GM12801 (cell line): ENCODE measurements around the gene NRF1.

Experiments used
- TF ChIP-seq, protein P1 (sequence below): IDR thresholded peaks from one replicate; pipeline ENCODE4 v1.5.1; 2011; ENCODE audit warnings: control low read depth; ENCODE audit not compliant: insufficient read length; ENCODE audit errors: extremely low read depth

Gene NRF1

DNA sequence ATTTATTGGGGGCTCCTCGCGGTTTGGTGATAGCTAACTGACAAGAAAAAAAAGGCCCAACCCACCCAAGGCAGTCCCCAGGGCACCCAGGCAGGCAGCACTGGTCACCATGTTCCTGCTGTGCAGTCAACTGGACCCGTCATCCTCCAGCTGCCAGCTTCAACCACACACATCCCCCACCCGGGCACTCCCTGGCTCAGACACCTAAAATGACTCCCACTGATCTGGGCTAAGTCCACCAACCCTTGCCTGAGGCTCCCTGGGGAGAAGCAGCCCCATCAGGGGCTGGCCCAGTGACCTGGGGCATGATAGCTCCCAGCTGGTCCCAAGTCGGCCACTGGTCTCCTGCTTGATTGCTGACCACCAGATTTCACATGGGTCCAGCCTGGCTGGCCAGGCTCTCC, 161.8 kb downstream of the NRF1 start:
- TF ChIP-seq, protein P1, sequence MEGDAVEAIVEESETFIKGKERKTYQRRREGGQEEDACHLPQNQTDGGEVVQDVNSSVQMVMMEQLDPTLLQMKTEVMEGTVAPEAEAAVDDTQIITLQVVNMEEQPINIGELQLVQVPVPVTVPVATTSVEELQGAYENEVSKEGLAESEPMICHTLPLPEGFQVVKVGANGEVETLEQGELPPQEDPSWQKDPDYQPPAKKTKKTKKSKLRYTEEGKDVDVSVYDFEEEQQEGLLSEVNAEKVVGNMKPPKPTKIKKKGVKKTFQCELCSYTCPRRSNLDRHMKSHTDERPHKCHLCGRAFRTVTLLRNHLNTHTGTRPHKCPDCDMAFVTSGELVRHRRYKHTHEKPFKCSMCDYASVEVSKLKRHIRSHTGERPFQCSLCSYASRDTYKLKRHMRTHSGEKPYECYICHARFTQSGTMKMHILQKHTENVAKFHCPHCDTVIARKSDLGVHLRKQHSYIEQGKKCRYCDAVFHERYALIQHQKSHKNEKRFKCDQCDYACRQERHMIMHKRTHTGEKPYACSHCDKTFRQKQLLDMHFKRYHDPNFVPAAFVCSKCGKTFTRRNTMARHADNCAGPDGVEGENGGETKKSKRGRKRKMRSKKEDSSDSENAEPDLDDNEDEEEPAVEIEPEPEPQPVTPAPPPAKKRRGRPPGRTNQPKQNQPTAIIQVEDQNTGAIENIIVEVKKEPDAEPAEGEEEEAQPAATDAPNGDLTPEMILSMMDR: no peak

- TF ChIP-seq, protein P1: no peak
These were observed 162.4 kb downstream of the NRF1 start for GRCh38 chr7:129773871-129774270.

- TF ChIP-seq, protein P1: no peak
These were observed 162.8 kb downstream of the NRF1 start for GRCh38 chr7:129774359-129774758.

DNA sequence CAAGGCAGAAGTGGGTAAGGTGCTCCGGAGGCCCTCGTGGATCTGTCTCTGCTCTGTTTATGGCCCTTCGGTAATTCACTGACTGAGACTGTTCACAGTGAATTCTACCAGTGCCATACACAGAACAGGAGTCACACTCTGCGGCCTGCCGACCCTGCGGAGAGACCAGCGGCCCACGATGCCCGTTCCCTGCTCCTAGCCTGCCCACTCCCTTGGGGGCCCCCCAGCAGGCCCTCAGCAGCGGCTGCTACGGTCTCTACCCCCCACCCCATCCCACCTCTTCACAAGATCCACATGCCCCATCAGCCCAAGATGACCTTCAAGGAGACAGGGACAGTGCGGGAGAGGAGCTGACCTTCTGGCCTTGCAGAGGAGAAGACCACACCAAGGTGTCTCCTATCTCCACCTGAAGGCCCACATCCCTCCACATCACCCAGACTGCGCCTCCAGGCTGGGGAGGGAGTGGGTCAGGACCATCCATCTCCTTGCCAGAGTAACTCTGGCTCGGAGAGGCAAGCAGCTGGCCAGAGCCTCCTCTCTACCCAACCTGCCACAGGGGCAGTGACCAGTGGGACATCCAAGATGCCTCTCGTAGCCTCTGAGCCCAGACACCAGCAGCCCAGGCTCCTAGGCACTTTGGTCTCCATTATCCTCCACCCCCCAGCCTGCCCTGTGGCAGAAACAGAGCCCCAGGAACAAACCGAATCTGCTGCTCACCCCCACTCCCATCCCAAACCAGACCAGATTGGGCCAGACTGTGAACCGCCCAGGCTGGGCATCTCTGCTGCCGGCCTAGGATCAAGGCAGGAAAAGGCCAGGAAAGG, 163.6 kb downstream of the NRF1 start:
- TF ChIP-seq, protein P1: no peak

DNA sequence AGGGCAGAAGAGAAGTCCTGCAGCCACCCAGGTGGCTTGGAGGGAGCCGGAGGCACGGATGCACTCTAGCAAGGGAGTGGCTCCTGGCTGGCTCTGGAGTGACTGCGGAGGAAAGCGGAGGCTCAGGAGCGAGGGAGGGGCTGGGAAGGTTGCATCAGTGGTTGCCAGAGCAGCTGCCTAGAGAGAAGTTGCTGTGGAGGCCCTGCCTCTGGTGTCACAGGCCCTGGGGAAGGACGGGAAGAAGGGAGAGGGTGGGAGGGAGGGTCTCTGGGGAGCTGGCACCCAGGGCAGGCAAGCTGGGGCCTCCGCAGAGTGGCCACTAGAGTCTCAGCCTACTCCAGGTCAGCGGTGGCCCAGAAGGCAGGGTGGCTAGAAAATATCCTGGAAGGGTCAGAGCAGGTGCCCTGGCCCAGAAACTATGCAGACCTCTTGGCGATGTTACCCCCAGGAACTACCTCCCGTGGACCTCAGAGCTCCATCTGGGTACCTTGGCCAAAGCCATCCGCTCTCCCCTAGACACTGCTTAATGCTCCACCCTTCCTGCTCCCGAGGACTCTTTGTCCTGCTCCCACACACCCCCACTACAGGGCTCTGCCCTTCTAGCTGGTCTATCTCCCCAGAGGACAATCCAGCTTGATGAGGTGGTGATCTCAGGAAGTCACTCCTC, 164.3 kb downstream of the NRF1 start:
- TF ChIP-seq, protein P1: no peak

GRCh38 chr7:129776362-129776722, 164.8 kb downstream of the NRF1 start:
- TF ChIP-seq, protein P1: no peak

- TF ChIP-seq, protein P1: no peak
These were observed 165.8 kb downstream of the NRF1 start for GRCh38 chr7:129777195-129777844.
